GM12878 (cell line): ENCODE data around the gene TNRC6C. TPM values are rescaled to one million over a fixed set of nuclear protein-coding genes. Genes with fewer than 3 reads are reported as not detected.

ENCODE experiments used
- EED ChIP-seq: sonication (generic); IDR thresholded peaks from 2 replicates; pipeline ENCODE4 v1.6.1; 2016; ENCODE audit warnings: antibody characterized with exemption, low read depth
- HCFC1 ChIP-seq: fragments of 150-350 bp; IDR thresholded peaks from 2 replicates; pipeline ENCODE4 v1.6.1; 2014; ENCODE audit warnings: low read length
- HSF1 ChIP-seq: fragments of 150-350 bp; IDR thresholded peaks from 2 replicates; pipeline ENCODE4 v1.6.1; 2014; ENCODE audit warnings: mild to moderate bottlenecking, low read depth, low read length
- SIX5 ChIP-seq: IDR thresholded peaks from 2 replicates; pipeline ENCODE4 v1.6.1; 2011; ENCODE audit warnings: mild to moderate bottlenecking, low read depth, low read length, moderate library complexity; ENCODE audit not compliant: severe bottlenecking
- SMAD5 ChIP-seq: IDR thresholded peaks from 2 replicates; pipeline ENCODE4 v1.6.1; 2016; ENCODE audit warnings: antibody characterized with exemption, low read depth
- USF1 ChIP-seq: IDR thresholded peaks from 2 replicates; pipeline ENCODE4 v1.6.1; 2011; ENCODE audit warnings: borderline replicate concordance, low read depth, mild to moderate bottlenecking, moderate library complexity, mixed read lengths, low read length; ENCODE audit not compliant: insufficient read depth; ENCODE audit errors: extremely low read length
- polyA plus RNA-seq, 11 experiments: library from polyadenylated mRNA; depleted of rRNA in 4 of 11; unstranded in 6 of 11; stranded (reverse) in 5 of 11; fragments of >200 nt; fragmentation: Nextera tagmentation in 4 of 11; fragmentation: Illumina TruSeq in 1 of 11; extraction: Ambion mirVana in 4 of 11; extraction: Trizol in 1 of 11; gene quantifications; 1 replicate in 1 of 11; 2 replicates in 10 of 11; pipeline versions ENCODE4 v1.2.1 to v1.2.3, GENCODE V29; 2011 to 2016; ENCODE audit warnings: inconsistent platforms in 2 of 11, missing spikeins in 2 of 11, low read depth in 1 of 11
- total RNA-seq, 4 experiments: library from RNA; depleted of rRNA in 3 of 4; stranded (reverse); fragments of >200 nt in 3 of 4; fragmentation: Illumina TruSeq in 1 of 4; extraction: Trizol in 1 of 4; gene quantifications; 2 replicates each; pipeline versions ENCODE4 v1.2.1 to v1.2.3, GENCODE V29; 2013 to 2021
- TF ChIP-seq, protein P1 (sequence below): fragments of 450-650 bp; IDR thresholded peaks from 2 replicates; pipeline ENCODE4 v1.6.1; 2016; ENCODE audit warnings: mild to moderate bottlenecking, moderate library complexity, borderline replicate concordance
- TF ChIP-seq, protein P2 (sequence below): IDR thresholded peaks from 2 replicates; pipeline ENCODE4 v1.6.1; 2011; ENCODE audit warnings: low read depth, mild to moderate bottlenecking, low read length, moderate library complexity, borderline replicate concordance; ENCODE audit errors: extremely low read depth

TNRC6C gene
- total and polyA plus RNA-seq, 10 of the 15 experiments (the other 5 are each of a cell fraction or from before 2014, with no cell fraction given): 0.40 to 6.1 (median 0.96) TPM

DNA sequence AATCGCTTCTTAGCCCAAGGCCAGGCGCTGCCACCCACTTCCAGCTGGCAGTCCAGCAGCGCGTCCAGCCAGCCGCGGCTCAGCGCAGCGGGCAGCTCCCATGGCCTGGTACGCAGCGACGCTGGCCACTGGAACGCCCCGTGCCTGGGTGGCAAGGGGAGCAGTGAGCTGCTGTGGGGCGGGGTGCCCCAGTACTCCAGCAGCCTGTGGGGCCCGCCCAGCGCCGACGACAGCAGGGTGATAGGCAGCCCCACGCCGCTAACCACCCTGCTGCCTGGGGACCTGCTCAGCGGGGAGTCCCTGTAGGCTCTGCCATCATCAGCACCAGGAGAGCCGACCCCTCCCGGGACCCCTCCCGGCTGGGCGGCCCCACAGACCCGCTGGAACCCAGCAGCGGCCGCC lies 146.0 kb downstream of the TNRC6C start (continued):
- TF ChIP-seq HSF1: no peak
- no peak for TF ChIP-seq SIX5
- no peak for TF ChIP-seq EED
- TF ChIP-seq, protein P1, sequence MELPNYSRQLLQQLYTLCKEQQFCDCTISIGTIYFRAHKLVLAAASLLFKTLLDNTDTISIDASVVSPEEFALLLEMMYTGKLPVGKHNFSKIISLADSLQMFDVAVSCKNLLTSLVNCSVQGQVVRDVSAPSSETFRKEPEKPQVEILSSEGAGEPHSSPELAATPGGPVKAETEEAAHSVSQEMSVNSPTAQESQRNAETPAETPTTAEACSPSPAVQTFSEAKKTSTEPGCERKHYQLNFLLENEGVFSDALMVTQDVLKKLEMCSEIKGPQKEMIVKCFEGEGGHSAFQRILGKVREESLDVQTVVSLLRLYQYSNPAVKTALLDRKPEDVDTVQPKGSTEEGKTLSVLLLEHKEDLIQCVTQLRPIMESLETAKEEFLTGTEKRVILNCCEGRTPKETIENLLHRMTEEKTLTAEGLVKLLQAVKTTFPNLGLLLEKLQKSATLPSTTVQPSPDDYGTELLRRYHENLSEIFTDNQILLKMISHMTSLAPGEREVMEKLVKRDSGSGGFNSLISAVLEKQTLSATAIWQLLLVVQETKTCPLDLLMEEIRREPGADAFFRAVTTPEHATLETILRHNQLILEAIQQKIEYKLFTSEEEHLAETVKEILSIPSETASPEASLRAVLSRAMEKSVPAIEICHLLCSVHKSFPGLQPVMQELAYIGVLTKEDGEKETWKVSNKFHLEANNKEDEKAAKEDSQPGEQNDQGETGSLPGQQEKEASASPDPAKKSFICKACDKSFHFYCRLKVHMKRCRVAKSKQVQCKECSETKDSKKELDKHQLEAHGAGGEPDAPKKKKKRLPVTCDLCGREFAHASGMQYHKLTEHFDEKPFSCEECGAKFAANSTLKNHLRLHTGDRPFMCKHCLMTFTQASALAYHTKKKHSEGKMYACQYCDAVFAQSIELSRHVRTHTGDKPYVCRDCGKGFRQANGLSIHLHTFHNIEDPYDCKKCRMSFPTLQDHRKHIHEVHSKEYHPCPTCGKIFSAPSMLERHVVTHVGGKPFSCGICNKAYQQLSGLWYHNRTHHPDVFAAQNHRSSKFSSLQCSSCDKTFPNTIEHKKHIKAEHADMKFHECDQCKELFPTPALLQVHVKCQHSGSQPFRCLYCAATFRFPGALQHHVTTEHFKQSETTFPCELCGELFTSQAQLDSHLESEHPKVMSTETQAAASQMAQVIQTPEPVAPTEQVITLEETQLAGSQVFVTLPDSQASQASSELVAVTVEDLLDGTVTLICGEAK: no peak
- TF ChIP-seq, protein P2, sequence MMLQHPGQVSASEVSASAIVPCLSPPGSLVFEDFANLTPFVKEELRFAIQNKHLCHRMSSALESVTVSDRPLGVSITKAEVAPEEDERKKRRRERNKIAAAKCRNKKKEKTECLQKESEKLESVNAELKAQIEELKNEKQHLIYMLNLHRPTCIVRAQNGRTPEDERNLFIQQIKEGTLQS: no peak
- no peak for TF ChIP-seq USF1
- no peak for TF ChIP-seq SMAD5
- no peak for TF ChIP-seq HCFC1
